ENCODE data around the gene SUPV3L1.

DNA sequence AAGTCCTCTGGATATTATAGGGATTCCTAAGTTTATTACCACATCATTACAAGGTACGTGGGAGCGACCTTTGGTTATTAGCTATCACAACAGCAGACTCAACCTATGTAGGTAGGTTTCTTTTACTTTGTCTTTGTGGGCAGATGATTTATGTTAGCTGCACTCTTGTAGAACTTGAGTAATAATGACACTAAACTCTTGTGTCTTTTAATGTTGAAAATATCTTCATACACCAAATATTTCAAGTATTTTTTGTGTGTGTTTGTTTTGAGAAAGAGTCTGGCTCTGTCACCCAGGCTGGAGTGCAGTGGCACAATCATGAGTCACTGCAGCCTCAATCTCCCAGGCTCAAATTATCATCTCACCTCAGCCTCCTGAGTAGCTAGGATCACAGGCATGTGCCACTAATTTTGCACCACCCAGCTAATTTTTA lies 19.2 kb upstream of the SUPV3L1 start:
- no peak for TF ChIP-seq CTCF (IDR thresholded peaks at IDR 0.05)
- TF ChIP-seq POLR2A (IDR thresholded peaks at IDR 0.05): no peak

Data from uterus (tissue), 2 donors.